IMR-90 (cell line): Measurements from ENCODE around the gene PAGE1. TPM values are rescaled to one million over a fixed set of nuclear protein-coding genes. Genes with fewer than 3 reads are reported as not detected.

ENCODE experiments used
- ATAC-seq: fragments of 200-7000 bp; cut with Tn5 transposase; 2 replicates; pipeline ENCODE4 v1.9.1; 2020; ENCODE audit warnings: low read depth, mild to moderate bottlenecking, moderate library complexity
- BruUV-seq: library from RNA; stranded (reverse); fragments of 400-500 nt; replicated peaks from 2 replicates; lab custom pipeline; 2021; lab: Mats Ljungman, UMichigan
- CTCF ChIA-PET: fragments of 300-600 bp; formaldehyde crosslinking; extraction: SDS; loops from one replicate; lab custom pipeline; 2021; ENCODE audit warnings: antibody characterized with exemption; lab: Yijun Ruan, JAX
- POLR2A ChIA-PET: fragments of 300-600 bp; sonication (Branson Sonifier 250); formaldehyde crosslinking; loops from one replicate; lab custom pipeline; 2022; ENCODE audit warnings: antibody characterized with exemption; ENCODE audit not compliant: unreplicated experiment; lab: Charles Lee
- DNase-seq: peaks from one replicate; pipeline ENCODE4 v3.0.0; 2013
- H2AFZ ChIP-seq: replicated peaks from 2 replicates; pipeline ENCODE3; 2013; ENCODE audit warnings: low read length, mild to moderate bottlenecking; ENCODE audit not compliant: poor library complexity
- H2AK5ac ChIP-seq: 2 replicates; pipeline ENCODE4 v1.6.1; 2013; ENCODE audit warnings: low read depth, low read length, inconsistent platforms
- H2AK9ac ChIP-seq: replicated peaks from 2 replicates; pipeline ENCODE3; 2013; ENCODE audit warnings: mild to moderate bottlenecking, low read depth, low read length, moderate library complexity; ENCODE audit not compliant: poor library complexity
- H2BK120ac ChIP-seq: 2 replicates; pipeline ENCODE4 v1.6.1; 2013; ENCODE audit warnings: low read depth, low read length, inconsistent platforms
- H2BK15ac ChIP-seq: 3 replicates; pipeline ENCODE4 v1.6.1; 2013; ENCODE audit warnings: low read depth, low read length, inconsistent platforms
- H2BK20ac ChIP-seq: 2 replicates; pipeline ENCODE4 v1.6.1; 2013; ENCODE audit warnings: low read depth, mild to moderate bottlenecking, inconsistent platforms, low read length, moderate library complexity
- H2BK5ac ChIP-seq: 2 replicates; pipeline ENCODE4 v1.6.1; 2013; ENCODE audit warnings: mild to moderate bottlenecking, low read depth, low read length, inconsistent platforms; ENCODE audit not compliant: poor library complexity, severe bottlenecking
- H3K14ac ChIP-seq: replicated peaks from 2 replicates; pipeline ENCODE4 v1.6.1; 2013; ENCODE audit warnings: low read depth, low read length, inconsistent platforms
- H3K18ac ChIP-seq: 2 replicates; pipeline ENCODE4 v1.6.1; 2013; ENCODE audit warnings: low read depth, low read length, control low read depth
- H3K23ac ChIP-seq: 2 replicates; pipeline ENCODE4 v1.6.1; 2013; ENCODE audit warnings: low read depth, low read length, inconsistent platforms
- H3K27ac ChIP-seq: 2 replicates; pipeline ENCODE4 v1.5.1; 2013; ENCODE audit warnings: mild to moderate bottlenecking, control low read depth, low read length; ENCODE audit not compliant: insufficient read depth
- H3K27me3 ChIP-seq: 2 replicates; pipeline ENCODE4 v1.6.1; 2013; ENCODE audit warnings: low read length; ENCODE audit not compliant: control insufficient read depth, insufficient read depth
- H3K36me3 ChIP-seq: 2 replicates; pipeline ENCODE4 v1.6.1; 2013; ENCODE audit warnings: low read length, mixed read lengths; ENCODE audit not compliant: control insufficient read depth, insufficient read depth
- H3K4ac ChIP-seq: 2 replicates; pipeline ENCODE4 v1.6.1; 2013; ENCODE audit warnings: low read depth, low read length, inconsistent platforms
- H3K4me1 ChIP-seq: 2 replicates; pipeline ENCODE4 v1.6.1; 2013; ENCODE audit warnings: low read length, mixed read lengths; ENCODE audit not compliant: control insufficient read depth, insufficient read depth
- H3K4me2 ChIP-seq: 2 replicates; pipeline ENCODE4 v1.6.1; 2013; ENCODE audit warnings: low read depth, mild to moderate bottlenecking, control low read depth, low read length, moderate library complexity
- H3K4me3 ChIP-seq: 2 replicates; pipeline ENCODE4 v1.5.1; 2013; ENCODE audit warnings: low read depth, mild to moderate bottlenecking, control low read depth, low read length, moderate library complexity; ENCODE audit not compliant: insufficient read depth
- H3K56ac ChIP-seq: 2 replicates; pipeline ENCODE4 v1.6.1; 2013; ENCODE audit warnings: low read length, inconsistent platforms; ENCODE audit not compliant: insufficient read depth; ENCODE audit errors: extremely low read depth
- H3K79me1 ChIP-seq, 2 experiments: 2 replicates each; pipeline ENCODE4 v1.6.1; 2013; ENCODE audit warnings: low read length in 2 of 2, inconsistent platforms in 1 of 2, low read depth in 1 of 2
- H3K9ac ChIP-seq: 2 replicates; pipeline ENCODE4 v1.6.1; 2013; ENCODE audit warnings: low read depth, low read length, control low read depth
- H3K9me1 ChIP-seq: 2 replicates; pipeline ENCODE4 v1.6.1; 2013; ENCODE audit warnings: low read length, inconsistent platforms; ENCODE audit not compliant: insufficient read depth
- H3K9me3 ChIP-seq: 2 replicates; pipeline ENCODE4 v1.6.1; 2013; ENCODE audit warnings: low read length; ENCODE audit not compliant: control insufficient read depth, insufficient read depth
- H4K20me1 ChIP-seq: 2 replicates; pipeline ENCODE4 v1.6.1; 2013; ENCODE audit warnings: low read length, inconsistent platforms; ENCODE audit not compliant: insufficient read depth
- H4K5ac ChIP-seq: 2 replicates; pipeline ENCODE4 v1.6.1; 2013; ENCODE audit warnings: mild to moderate bottlenecking, low read depth, low read length, control low read depth
- H4K8ac ChIP-seq, 2 experiments: 2 replicates each; pipeline ENCODE4 v1.6.1; 2013; ENCODE audit warnings: low read depth in 2 of 2, low read length in 2 of 2, control low read depth in 1 of 2, inconsistent platforms in 1 of 2
- H4K91ac ChIP-seq: 2 replicates; pipeline ENCODE4 v1.6.1; 2013; ENCODE audit warnings: low read depth, low read length, inconsistent platforms; ENCODE audit not compliant: insufficient read depth
- BHLHE40 ChIP-seq: fragments of 150-350 bp; IDR thresholded peaks from 2 replicates; pipeline ENCODE4 v1.6.1; 2016; ENCODE audit warnings: mild to moderate bottlenecking, low read depth, low read length
- CEBPB ChIP-seq: IDR thresholded peaks from 2 replicates; pipeline ENCODE4 v1.6.1; 2012; ENCODE audit warnings: low read depth, low read length, improper control_type of control experiment
- MAFK ChIP-seq: IDR thresholded peaks from 2 replicates; pipeline ENCODE4 v1.6.1; 2012; ENCODE audit warnings: low read depth, low read length, improper control_type of control experiment
- dilution Hi-C: fragments of 300-500 bp; cut with HindIII; formaldehyde crosslinking; loops from one replicate; pipeline ENCODE4 v1.14.3; 2018; ENCODE audit warnings: low sequenced_read_pairs; ENCODE audit not compliant: unreplicated experiment
- in situ Hi-C: fragments of 300-500 bp; cut with MboI; formaldehyde crosslinking; loops from 3 replicates; pipeline ENCODE4 v1.14.3; 2019; ENCODE audit warnings: low sequenced_read_pairs, inconsistent platforms, mixed read lengths
- intact Hi-C: fragments of 100-400 bp; cut with micrococcal nuclease; formaldehyde crosslinking; loops from 2 replicates; pipeline ENCODE4 v1.10.0; 2022
- polyA plus RNA-seq, 3 experiments: library from polyadenylated mRNA; depleted of rRNA; stranded (reverse); fragments of >200 nt; gene quantifications; 2 replicates each; pipeline ENCODE4 v1.2.3, GENCODE V29; 2012; ENCODE audit warnings: low replicate concordance in 1 of 3
- total RNA-seq: library from RNA; depleted of rRNA; stranded (reverse); fragments of >200 nt; gene quantifications from 2 replicates; pipeline ENCODE4 v1.2.3, GENCODE V29; 2012

The PAGE1 gene
- total and polyA plus RNA-seq, 2 of the 4 experiments (the other 2 are of a cell fraction), result not detected

- H4K20me1 ChIP-seq, result no peaks in the 10 kb centered on the region
- no peak overlapping the region for H3K27ac ChIP-seq
- peaks cover 4% of the 10 kb centered on the region; the same call in 1 of the 2 replicates for H3K27me3 ChIP-seq
- TF ChIP-seq CEBPB, result peak; percentile 48; the same call in 1 of the 2 replicates
- no peak for TF ChIP-seq BHLHE40
- no peak for TF ChIP-seq MAFK
- H3K36me3 ChIP-seq, result no peaks in the 10 kb centered on the region
- no peaks in the 10 kb centered on the region for H3K9me1 ChIP-seq
- no peak overlapping the region for H3K4ac ChIP-seq
- no peak overlapping the region for H2BK5ac ChIP-seq
- H4K8ac ChIP-seq, result no peak overlapping the region
- H3K4me1 ChIP-seq, result no peaks in the 10 kb centered on the region
- intact Hi-C loops (no loop called here), in situ Hi-C loops (no loop called here), dilution Hi-C loops (no loop called here)
- CTCF ChIA-PET, result no interaction called here
- H2BK15ac ChIP-seq, result no peak overlapping the region
- no peak overlapping the region for H3K56ac ChIP-seq
- H3K18ac ChIP-seq, result no peak overlapping the region
- DNase-seq (no peak), ATAC-seq (no peak)
- H3K9me3 ChIP-seq, result peaks cover 2% of the 10 kb centered on the region; the same call in 1 of the 2 replicates
- no peak overlapping the region for H2AFZ ChIP-seq
- H2AK5ac ChIP-seq, result no peak overlapping the region
- no peak overlapping the region for H4K91ac ChIP-seq
- H3K9ac ChIP-seq, result no peak overlapping the region
- H3K4me3 ChIP-seq, result no peak overlapping the region
- H4K5ac ChIP-seq, result no peak overlapping the region
- no peak overlapping the region for H2BK120ac ChIP-seq
- H3K14ac ChIP-seq, result no peak overlapping the region
- no peaks in the 10 kb centered on the region for H3K79me1 ChIP-seq
- H2AK9ac ChIP-seq, result no peak overlapping the region
- H2BK20ac ChIP-seq, result no peak overlapping the region
- H3K4me2 ChIP-seq, result no peak overlapping the region
- H3K23ac ChIP-seq, result no peak overlapping the region
- BruUV-seq, result no TSS peak
- POLR2A ChIA-PET, result no interaction called here
Measured at GRCh38 chrX:49701323-49701722, 5.5 kb upstream of the PAGE1 start.
